Measurements from ENCODE around the gene CNIH3. TPM values are rescaled to one million over a fixed set of nuclear protein-coding genes. Genes with fewer than 3 reads are reported as not detected.

Gene CNIH3
- total and polyA plus RNA-seq, 2 of the 4 experiments (the other 2 are of a cell fraction): 2.0 to 2.9 TPM

GRCh38 chr1:224767676-224768075 is 151.6 kb downstream of the CNIH3 start:
- H4K20me1 ChIP-seq (ENCODE audit: insufficient read depth, low read length): peaks cover 3% of the 10 kb centered on the region; the same call in 1 of the 2 replicates
- H2BK5ac ChIP-seq (ENCODE audit: low read depth, low read length, poor library complexity, severe bottlenecking): no peak overlapping the region
- H2AK5ac ChIP-seq (ENCODE audit: low read depth, low read length): no peak overlapping the region
- no peak overlapping the region for H2BK120ac ChIP-seq (ENCODE audit: low read depth, low read length)
- BruUV-seq (replicated peaks): no TSS peak
- H3K27ac ChIP-seq (ENCODE audit: insufficient read depth, low read length): no peak overlapping the region
- no peak overlapping the region for H3K14ac ChIP-seq (replicated peaks; ENCODE audit: low read depth, low read length)
- no peak overlapping the region for H4K5ac ChIP-seq (ENCODE audit: low read depth, low read length)
- no peak overlapping the region for H3K56ac ChIP-seq (ENCODE audit: extremely low read depth, insufficient read depth, low read length)
- no peak overlapping the region for H3K18ac ChIP-seq (ENCODE audit: low read depth, low read length)
- no peak overlapping the region for H4K91ac ChIP-seq (ENCODE audit: insufficient read depth, low read depth, low read length)
- H3K4me2 ChIP-seq (ENCODE audit: low read depth, low read length): no peak overlapping the region
- H3K9me3 ChIP-seq (ENCODE audit: control insufficient read depth, insufficient read depth, low read length): no peaks in the 10 kb centered on the region
- no peak overlapping the region for H2AFZ ChIP-seq (replicated peaks; ENCODE audit: low read length, poor library complexity)
- no peak overlapping the region for H2BK20ac ChIP-seq (ENCODE audit: low read depth, low read length)
- no peak overlapping the region for H4K8ac ChIP-seq (ENCODE audit: low read depth in 2 of 2, low read length in 2 of 2)
- H3K4me3 ChIP-seq (ENCODE audit: insufficient read depth, low read depth, low read length): no peak overlapping the region
- no peaks in the 10 kb centered on the region for H3K36me3 ChIP-seq (ENCODE audit: control insufficient read depth, insufficient read depth, low read length)
- no peak overlapping the region for H3K9ac ChIP-seq (ENCODE audit: low read depth, low read length)
- no peak overlapping the region for H2AK9ac ChIP-seq (replicated peaks; ENCODE audit: low read depth, low read length, poor library complexity)
- H3K4ac ChIP-seq (ENCODE audit: low read depth, low read length): no peak overlapping the region
- no peak overlapping the region for H2BK15ac ChIP-seq (ENCODE audit: low read depth, low read length)
- dilution Hi-C loops (cut with HindIII; ENCODE audit: low sequenced_read_pairs, unreplicated experiment) (no loop called here), intact Hi-C loops (cut with micrococcal nuclease) (no loop called here), in situ Hi-C loops (cut with MboI; ENCODE audit: low sequenced_read_pairs) (no loop called here)
- CTCF ChIA-PET: interaction anchor here (0.7 kb wide), 1 partner anchor 302 kb away, joined by 3 read pairs; no protein-coding TSS in a partner anchor
- H3K79me1 ChIP-seq (ENCODE audit: low read depth in 1 of 2, low read length in 2 of 2): no peaks in the 10 kb centered on the region
- WGBS, 2 experiments (ENCODE audit: extremely low coverage in 2 of 2, insufficient read length in 1 of 2): no CpG with 5 or more reads among the region's 2 CpGs
- H3K27me3 ChIP-seq (ENCODE audit: control insufficient read depth, insufficient read depth, low read length): peaks cover 7% of the 10 kb centered on the region; the same call in 1 of the 2 replicates
- no peak overlapping the region for H3K23ac ChIP-seq (ENCODE audit: low read depth, low read length)
- ATAC-seq (ENCODE audit: low read depth): no peak
- POLR2A ChIA-PET (ENCODE audit: unreplicated experiment): no interaction called here
- peaks cover 4% of the 10 kb centered on the region for H3K4me1 ChIP-seq (ENCODE audit: control insufficient read depth, insufficient read depth, low read length)
- no peak for DNase-seq
- TF ChIP-seq RFX5 (IDR thresholded peaks at IDR 0.05; ENCODE audit: low read depth, low read length) (no peak), ELK1 (IDR thresholded peaks at IDR 0.05; ENCODE audit: borderline replicate concordance, low read depth, low read length) (no peak), MAFK (IDR thresholded peaks at IDR 0.05; ENCODE audit: low read depth, low read length) (no peak), FOS (IDR thresholded peaks at IDR 0.05; ENCODE audit: low read depth, low read length) (no peak), RAD21 (IDR thresholded peaks at IDR 0.05; ENCODE audit: low read length) (no peak), RCOR1 (IDR thresholded peaks at IDR 0.05; ENCODE audit: insufficient replicate concordance, low read length) (no peak), SMC3 (IDR thresholded peaks at IDR 0.05; ENCODE audit: low read depth, low read length) (no peak), CEBPB (IDR thresholded peaks at IDR 0.05; ENCODE audit: low read depth, low read length) (no peak), BHLHE40 (IDR thresholded peaks at IDR 0.05; ENCODE audit: low read depth, low read length) (no peak), CHD1 (IDR thresholded peaks at IDR 0.05; ENCODE audit: low read depth, low read length) (no peak), MXI1 (IDR thresholded peaks at IDR 0.05; ENCODE audit: borderline replicate concordance, low read depth, low read length) (no peak), POLR2A (IDR thresholded peaks at IDR 0.05; ENCODE audit: low read depth, low read length) (no peak), USF2 (IDR thresholded peaks at IDR 0.05; ENCODE audit: low read depth, low read length) (no peak)
- peaks cover 9% of the 10 kb centered on the region; the same call in 1 of the 2 replicates for H3K9me1 ChIP-seq (ENCODE audit: insufficient read depth, low read length)

Measured in IMR-90 (cell line).